NCI-H460 (cell line): ENCODE measurements around the gene RASSF5. TPM values are rescaled to one million over a fixed set of nuclear protein-coding genes. Genes with fewer than 3 reads are reported as not detected.

ENCODE experiments used
- DNase-seq: peaks from one replicate; pipeline ENCODE4 v3.0.0-alpha.2; 2016; ENCODE audit warnings: low read depth; ENCODE audit errors: extremely low read depth
- total RNA-seq: library from RNA; depleted of rRNA; stranded (reverse); fragments of >200 nt; shearing (Covaris generic); gene quantifications from 2 replicates; pipeline ENCODE4 v1.2.3, GENCODE V29; 2014

The RASSF5 gene
- total RNA-seq, 1 experiment from 2014 or later = 0.17 TPM

DNA sequence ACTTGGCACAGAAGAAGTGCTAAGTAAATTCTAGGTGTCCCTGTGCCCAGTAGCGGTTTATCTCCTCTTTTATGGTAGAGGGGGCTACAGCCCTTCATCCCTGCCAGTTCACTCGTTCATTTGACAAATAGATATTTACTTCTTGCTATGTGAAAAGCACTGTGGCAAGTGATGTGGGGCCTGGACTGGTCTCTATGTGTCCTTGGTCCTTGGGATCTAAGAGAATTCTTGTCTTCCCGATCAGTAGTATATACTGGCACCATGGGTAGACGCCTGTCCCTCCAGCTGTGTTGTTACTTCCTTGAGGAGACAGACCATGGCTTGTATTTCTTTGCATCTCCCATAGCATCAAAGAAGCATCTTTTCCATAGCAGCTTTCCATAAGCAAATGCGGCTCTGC lies 75.2 kb downstream of the RASSF5 start:
- no peak for DNase-seq

GRCh38 chr1:206582971-206583706 lies 75.8 kb downstream of the RASSF5 start:
- no peak for DNase-seq

- DNase-seq = peak; percentile 72
Measured at GRCh38 chr1:206583707-206584648, 76.6 kb downstream of the RASSF5 start.

DNA sequence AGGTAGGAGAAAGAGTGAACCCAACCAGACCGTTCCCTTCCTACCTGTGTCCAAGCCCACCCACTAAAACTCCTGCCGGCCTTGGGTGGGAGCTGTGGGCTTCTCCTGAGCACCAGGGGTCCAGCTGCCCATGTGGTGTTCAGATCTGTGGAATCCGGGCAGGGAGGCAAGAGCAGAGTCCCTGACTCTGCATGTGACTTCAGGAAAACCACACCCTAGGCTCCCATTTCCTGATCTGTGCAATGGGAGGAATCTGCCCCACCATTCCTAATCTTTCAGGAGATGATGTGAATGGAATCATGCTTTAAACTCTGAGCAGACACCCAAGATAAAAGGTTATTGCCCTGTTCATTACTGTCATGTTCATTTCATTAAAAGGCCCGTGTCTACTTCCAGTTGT lies 77.4 kb downstream of the RASSF5 start:
- DNase-seq = no peak

DNA sequence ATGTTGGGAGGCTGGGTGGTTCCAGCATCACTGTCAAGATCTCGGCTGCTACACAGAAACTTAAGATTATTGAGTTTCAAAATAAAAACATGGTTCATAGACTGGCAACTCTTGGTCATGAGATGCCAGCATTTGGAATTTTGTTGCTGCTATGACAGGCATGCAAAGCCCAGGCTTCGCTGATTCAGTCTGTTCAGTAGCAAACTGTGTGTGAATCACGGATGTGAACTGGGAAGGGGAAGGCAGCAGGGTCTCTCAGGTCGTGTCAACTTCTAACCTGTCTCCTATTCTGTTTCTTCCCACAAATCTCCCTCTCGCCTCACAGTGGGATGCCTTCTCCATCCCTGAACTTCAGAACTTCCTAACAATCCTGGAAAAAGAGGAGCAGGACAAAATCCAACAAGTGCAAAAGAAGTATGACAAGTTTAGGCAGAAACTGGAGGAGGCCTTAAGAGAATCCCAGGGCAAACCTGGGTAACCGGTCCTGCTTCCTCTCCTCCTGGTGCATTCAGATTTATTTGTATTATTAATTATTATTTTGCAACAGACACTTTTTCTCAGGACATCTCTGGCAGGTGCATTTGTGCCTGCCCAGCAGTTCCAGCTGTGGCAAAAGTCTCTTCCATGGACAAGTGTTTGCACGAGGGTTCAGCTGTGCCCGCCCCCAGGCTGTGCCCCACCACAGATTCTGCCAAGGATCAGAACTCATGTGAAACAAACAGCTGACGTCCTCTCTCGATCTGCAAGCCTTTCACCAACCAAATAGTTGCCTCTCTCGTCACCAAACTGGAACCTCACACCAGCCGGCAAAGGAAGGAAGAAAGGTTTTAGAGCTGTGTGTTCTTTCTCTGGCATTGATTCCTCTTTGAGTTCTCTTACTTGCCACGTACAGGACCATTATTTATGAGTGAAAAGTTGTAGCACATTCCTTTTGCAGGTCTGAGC lies 79.4 kb downstream of the RASSF5 start:
- DNase-seq = no peak

DNA sequence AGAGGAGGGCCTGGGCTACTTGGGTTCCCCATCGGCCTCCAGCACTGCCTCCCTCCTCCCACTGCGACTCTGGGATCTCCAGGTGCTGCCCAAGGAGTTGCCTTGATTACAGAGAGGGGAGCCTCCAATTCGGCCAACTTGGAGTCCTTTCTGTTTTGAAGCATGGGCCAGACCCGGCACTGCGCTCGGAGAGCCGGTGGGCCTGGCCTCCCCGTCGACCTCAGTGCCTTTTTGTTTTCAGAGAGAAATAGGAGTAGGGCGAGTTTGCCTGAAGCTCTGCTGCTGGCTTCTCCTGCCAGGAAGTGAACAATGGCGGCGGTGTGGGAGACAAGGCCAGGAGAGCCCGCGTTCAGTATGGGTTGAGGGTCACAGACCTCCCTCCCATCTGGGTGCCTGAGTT lies 80.6 kb downstream of the RASSF5 start:
- DNase-seq = no peak

DNA sequence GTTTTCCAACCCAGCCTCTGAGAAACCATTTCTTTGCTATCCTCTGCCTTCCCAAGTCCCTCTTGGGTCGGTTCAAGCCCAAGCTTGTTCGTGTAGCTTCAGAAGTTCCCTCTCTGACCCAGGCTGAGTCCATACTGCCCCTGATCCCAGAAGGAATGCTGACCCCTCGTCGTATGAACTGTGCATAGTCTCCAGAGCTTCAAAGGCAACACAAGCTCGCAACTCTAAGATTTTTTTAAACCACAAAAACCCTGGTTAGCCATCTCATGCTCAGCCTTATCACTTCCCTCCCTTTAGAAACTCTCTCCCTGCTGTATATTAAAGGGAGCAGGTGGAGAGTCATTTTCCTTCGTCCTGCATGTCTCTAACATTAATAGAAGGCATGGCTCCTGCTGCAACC lies 81.2 kb downstream of the RASSF5 start:
- DNase-seq = no peak

DNA sequence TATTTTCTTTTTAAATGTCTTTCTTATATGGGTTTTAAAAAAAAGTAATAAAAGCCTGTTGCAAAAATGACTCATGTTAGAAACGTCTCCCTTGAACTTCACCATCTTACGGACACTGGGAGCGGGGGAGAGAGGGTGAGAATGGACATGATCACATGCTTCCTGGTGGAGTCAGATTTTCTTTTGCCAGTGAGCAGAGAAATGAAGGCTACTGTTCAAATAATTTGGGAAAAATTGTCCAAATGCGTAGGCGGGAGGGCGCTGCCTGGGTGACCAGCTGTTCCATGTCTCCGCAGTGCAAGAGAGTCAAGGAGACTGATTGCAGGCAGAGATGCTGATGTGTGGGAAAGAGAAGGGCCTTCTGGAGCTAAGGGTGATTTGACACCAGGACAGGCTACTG lies 81.9 kb downstream of the RASSF5 start:
- no peak for DNase-seq

DNA sequence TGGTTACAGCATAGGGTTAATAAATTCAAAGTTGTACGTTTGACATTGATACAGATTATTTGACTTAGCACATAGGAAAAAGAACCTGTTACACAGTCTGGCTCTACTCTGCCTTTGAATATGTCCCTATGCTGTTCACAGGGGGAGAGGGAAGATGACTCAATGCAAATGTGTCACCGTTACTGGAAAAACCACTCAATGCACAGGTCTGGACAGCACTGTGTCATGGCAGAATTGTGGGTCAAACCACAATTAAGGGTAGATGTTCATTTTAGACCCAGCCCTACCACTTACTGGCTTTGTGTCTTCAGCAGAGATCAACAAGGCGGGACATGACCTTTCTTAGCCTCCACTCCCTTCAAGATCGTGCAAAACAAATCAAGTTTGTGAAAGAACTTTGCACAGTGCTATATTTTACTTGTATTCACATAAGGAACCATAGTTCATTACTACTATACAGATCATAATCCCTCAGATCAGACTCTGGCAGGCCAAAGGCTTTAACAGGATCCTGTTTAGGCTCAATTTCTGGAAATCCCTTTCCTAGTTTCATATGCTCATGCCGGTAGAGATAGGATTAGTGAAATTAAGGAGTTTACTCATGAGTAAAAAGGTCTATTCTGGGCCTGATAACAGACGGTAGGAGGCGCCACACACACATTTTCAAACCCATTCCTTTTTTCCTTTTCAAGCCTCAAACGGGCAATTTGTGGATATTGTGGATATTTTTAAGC lies 82.9 kb downstream of the RASSF5 start:
- no peak for DNase-seq

- DNase-seq = no peak
Measured at GRCh38 chr1:206591226-206591625, 83.9 kb downstream of the RASSF5 start.

GRCh38 chr1:206591696-206592095 lies 84.4 kb downstream of the RASSF5 start:
- no peak for DNase-seq

- DNase-seq = no peak
Measured at GRCh38 chr1:206593351-206593925, 86.1 kb downstream of the RASSF5 start.

DNA sequence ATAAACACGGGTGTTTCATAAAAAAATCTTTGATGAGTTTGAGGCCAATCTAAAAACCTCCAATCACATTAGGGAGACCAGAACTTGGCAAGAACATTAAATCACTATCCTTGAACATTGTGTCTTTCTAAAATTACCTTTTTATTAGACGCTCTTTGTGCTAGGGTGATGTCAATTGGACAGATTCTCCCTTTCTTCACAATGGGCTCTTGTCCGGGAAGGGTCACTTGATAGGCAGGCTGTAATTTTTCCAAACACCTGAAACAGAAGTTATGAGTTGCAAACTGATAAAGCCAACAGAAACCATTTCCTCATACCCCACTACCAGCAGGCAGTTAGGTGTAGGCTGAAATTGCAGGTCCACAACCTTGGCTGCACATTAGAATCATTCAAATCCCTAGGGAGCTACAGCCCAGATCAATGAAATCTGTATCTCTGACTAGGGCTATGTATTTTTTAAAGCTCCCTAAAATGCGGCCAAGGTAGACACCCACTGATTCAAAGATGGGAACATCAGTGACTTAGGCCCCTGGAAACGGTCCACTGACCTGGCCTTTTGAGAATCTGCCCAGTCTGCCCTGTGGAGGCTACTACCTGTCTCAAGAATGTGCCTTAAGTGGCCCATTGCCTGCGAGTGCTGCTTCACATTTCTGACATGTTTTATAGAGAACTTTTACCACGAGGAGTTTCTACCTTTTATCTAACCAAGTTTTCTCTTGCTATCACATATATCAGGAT lies 88.4 kb downstream of the RASSF5 start:
- DNase-seq = no peak

DNA sequence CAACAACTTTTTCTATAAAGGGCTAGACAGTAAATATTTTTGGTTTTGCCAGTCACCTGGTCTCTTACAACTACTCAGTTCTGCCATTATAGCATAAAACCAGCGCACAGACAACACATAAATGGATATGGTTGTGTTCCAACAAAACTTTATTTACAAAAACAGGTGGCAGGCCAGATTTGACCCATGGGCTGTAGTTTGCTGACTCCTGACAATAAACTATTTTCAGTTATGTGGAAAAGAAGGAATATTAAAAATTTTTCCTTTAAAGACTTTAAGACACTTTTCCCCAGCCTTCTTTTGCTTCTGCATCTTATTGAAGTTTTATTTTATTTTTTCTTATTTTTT lies 89.0 kb downstream of the RASSF5 start:
- no peak for DNase-seq

DNA sequence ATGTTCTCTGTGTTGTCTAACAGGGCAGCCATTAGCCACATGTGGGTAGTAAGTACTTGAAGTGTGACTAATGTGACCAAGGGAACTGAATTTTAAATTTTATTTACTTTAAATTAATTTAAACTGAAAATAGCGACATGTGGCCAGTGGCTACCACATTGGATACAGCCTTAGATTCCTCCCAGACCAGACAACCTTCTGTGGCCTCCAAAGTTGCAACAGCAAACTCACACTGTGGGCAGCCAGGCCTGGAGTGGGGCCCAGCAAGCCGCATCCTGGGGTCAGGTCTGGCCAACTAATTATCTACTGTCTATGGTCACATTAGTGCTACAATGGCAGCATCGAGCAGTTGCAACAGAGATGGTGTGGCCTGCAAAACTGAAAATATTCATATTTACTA lies 93.2 kb downstream of the RASSF5 start:
- no peak for DNase-seq

DNA sequence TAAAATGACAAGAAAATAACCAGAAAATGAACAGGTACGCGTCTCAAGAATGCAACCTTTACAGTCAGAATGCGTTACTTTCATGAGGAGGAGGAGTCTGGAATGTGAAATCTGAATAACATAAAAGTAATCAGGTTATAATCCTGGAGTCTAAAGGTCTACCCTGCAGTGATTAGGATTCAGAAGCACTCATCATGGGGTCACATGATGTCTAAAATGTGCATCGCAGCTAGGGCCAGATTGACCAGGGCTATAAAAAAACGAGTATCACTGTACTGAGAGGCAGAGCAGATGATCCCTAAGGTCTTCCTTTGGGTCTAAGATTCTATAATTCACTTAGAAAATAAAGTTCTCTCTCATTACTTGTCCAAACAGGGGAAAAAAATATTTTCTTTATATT lies 97.5 kb downstream of the RASSF5 start:
- DNase-seq = no peak

DNA sequence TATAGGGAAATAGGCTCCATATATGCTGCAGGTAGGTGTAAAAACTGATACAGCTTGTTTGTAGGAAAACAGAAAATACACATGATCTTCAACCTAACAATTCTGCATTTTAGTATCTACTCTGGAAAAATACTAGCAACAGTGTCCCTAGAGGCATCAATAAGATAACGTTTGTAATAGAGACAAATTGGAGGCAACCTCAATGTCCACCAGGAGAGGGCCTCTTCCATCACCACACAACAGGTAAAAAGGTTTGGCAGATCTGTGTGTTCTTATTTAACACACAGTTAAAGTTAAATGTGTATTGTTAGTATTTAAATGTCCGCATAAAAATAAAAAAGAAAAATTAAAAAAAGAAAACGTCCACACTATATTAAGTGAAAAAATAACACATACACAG lies 99.5 kb downstream of the RASSF5 start:
- DNase-seq = peak; percentile 33

DNA sequence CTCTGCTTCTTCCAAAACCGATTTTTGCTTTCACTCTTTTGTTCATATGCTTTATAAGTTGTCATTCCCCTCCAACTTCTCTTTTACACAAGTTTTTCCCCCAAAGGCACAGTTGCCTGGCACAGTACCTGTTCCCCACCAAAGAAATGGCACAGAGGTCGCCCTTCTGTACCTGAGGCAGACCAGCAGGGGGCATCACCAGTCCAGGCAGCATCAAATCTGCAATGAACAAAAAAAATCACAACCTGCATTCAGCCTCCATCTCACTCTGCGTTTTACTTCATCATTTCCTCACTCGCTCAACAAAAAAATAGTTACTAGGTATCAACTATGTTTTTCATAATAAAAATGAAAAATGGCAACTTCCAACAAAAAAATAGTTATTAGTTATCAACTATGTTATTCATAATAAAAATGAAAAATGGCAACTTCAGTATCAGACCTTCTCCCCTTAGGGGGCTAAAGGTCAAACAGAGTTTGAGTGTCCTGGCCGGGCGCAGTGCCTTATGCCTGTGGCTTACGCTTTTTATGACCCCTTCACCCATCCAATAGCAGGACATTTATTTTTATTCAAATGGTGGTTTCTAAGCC lies 100.9 kb downstream of the RASSF5 start:
- peak; percentile 46 for DNase-seq
